Mesenchymal stem cell (in vitro differentiated cells and primary cell): ENCODE data around the gene PLCB3.

Experiments
- DNase-seq: peaks from one replicate; pipeline ENCODE4 v3.0.0-alpha.2; 2013
- H2AFZ ChIP-seq: one replicate; pipeline ENCODE4 v1.6.1; 2013; ENCODE audit warnings: low read depth, mild to moderate bottlenecking, control low read depth, inconsistent platforms, low read length, moderate library complexity
- H2AK5ac ChIP-seq: 2 replicates; pipeline ENCODE4 v1.6.1; 2013; ENCODE audit warnings: low read length, moderate library complexity, mild to moderate bottlenecking, inconsistent platforms; ENCODE audit not compliant: severe bottlenecking
- H2BK120ac ChIP-seq: one replicate; pipeline ENCODE4 v1.6.1; 2013; ENCODE audit warnings: low read depth, mild to moderate bottlenecking, inconsistent platforms, low read length, moderate library complexity
- H2BK12ac ChIP-seq, 2 experiments: one replicate each; pipeline ENCODE4 v1.6.1; 2013; ENCODE audit warnings: inconsistent platforms in 2 of 2, low read length in 2 of 2, mild to moderate bottlenecking in 2 of 2, moderate library complexity in 2 of 2, control low read depth in 1 of 2
- H2BK15ac ChIP-seq: one replicate; pipeline ENCODE4 v1.6.1; 2013; ENCODE audit warnings: mild to moderate bottlenecking, low read depth, inconsistent platforms; ENCODE audit not compliant: poor library complexity, severe bottlenecking
- H2BK5ac ChIP-seq: 2 replicates; pipeline ENCODE4 v1.6.1; 2013; ENCODE audit warnings: low read depth, mild to moderate bottlenecking, low read length, control low read depth, inconsistent platforms; ENCODE audit not compliant: poor library complexity, severe bottlenecking
- H3K14ac ChIP-seq, 2 experiments: one replicate each; pipeline ENCODE4 v1.6.1; 2013; ENCODE audit warnings: inconsistent platforms in 2 of 2, low read length in 2 of 2, control low read depth in 1 of 2, mild to moderate bottlenecking in 1 of 2, moderate library complexity in 1 of 2
- H3K18ac ChIP-seq, 2 experiments: one replicate each; pipeline ENCODE4 v1.6.1; 2013; ENCODE audit warnings: inconsistent platforms in 2 of 2, low read length in 2 of 2, control low read depth in 1 of 2, low read depth in 1 of 2, mild to moderate bottlenecking in 1 of 2
- H3K23ac ChIP-seq, 2 experiments: one replicate each; pipeline ENCODE4 v1.6.1; 2013; ENCODE audit warnings: inconsistent platforms in 2 of 2, low read length in 2 of 2, mild to moderate bottlenecking in 2 of 2, moderate library complexity in 2 of 2, control low read depth in 1 of 2
- H3K27ac ChIP-seq: 2 replicates; pipeline ENCODE4 v1.5.1; 2013; ENCODE audit warnings: mild to moderate bottlenecking, moderate library complexity, low read length, control low read depth, inconsistent platforms; ENCODE audit not compliant: poor library complexity, severe bottlenecking
- H3K27me3 ChIP-seq, 2 experiments: 2 replicates each; pipeline versions ENCODE4 v1.6.1 to v1.7.0; 2013; ENCODE audit warnings: low read length in 2 of 2, mild to moderate bottlenecking in 2 of 2, moderate library complexity in 2 of 2, control low read depth in 1 of 2, inconsistent platforms in 1 of 2; ENCODE audit not compliant: control insufficient read depth in 1 of 2, insufficient read depth in 1 of 2
- H3K36me3 ChIP-seq, 2 experiments: 2 replicates each; pipeline versions ENCODE4 v1.6.1 to v1.7.0; 2013; ENCODE audit warnings: low read length in 2 of 2, control low read depth in 1 of 2, inconsistent platforms in 1 of 2, low read depth in 1 of 2, mild to moderate bottlenecking in 1 of 2; ENCODE audit not compliant: insufficient read depth in 2 of 2, control insufficient read depth in 1 of 2
- H3K4ac ChIP-seq, 2 experiments: one replicate each; pipeline ENCODE4 v1.6.1; 2013; ENCODE audit warnings: inconsistent platforms in 2 of 2, low read length in 2 of 2, mild to moderate bottlenecking in 2 of 2, moderate library complexity in 2 of 2, control low read depth in 1 of 2, low read depth in 1 of 2
- H3K4me1 ChIP-seq: 2 replicates; pipeline ENCODE4 v1.6.1; 2013; ENCODE audit warnings: low read depth, low read length, control low read depth; ENCODE audit not compliant: control insufficient read depth, insufficient read depth
- H3K4me2 ChIP-seq: 2 replicates; pipeline ENCODE4 v1.6.1; 2013; ENCODE audit warnings: low read length, mild to moderate bottlenecking, inconsistent platforms; ENCODE audit not compliant: poor library complexity, severe bottlenecking
- H3K4me3 ChIP-seq, 2 experiments: 2 replicates each; pipeline versions ENCODE4 v1.5.1 to v1.7.0; 2013; ENCODE audit warnings: low read length in 2 of 2, mild to moderate bottlenecking in 2 of 2, control low read depth in 1 of 2, low read depth in 1 of 2; ENCODE audit not compliant: insufficient read depth in 1 of 2
- H3K79me1 ChIP-seq: replicated peaks from 2 replicates; pipeline ENCODE4 v1.6.1; 2013; ENCODE audit warnings: mild to moderate bottlenecking, control low read depth, low read length, inconsistent platforms; ENCODE audit not compliant: poor library complexity, severe bottlenecking
- H3K9ac ChIP-seq: 2 replicates; pipeline ENCODE4 v1.7.0; 2013; ENCODE audit warnings: mild to moderate bottlenecking, low read length, moderate library complexity
- H3K9me3 ChIP-seq: 2 replicates; pipeline ENCODE4 v1.7.0; 2013; ENCODE audit warnings: mild to moderate bottlenecking, low read length; ENCODE audit not compliant: control insufficient read depth
- H4K8ac ChIP-seq: one replicate; pipeline ENCODE4 v1.6.1; 2013; ENCODE audit warnings: inconsistent platforms, mild to moderate bottlenecking, low read length, moderate library complexity
- H4K91ac ChIP-seq: one replicate; pipeline ENCODE4 v1.6.1; 2013; ENCODE audit warnings: mild to moderate bottlenecking, low read length, inconsistent platforms
- WGBS: methylation state at CpG from one replicate; pipeline ENCODE4 v1.1.7; 2013; ENCODE audit warnings: mixed read lengths; 5-methylcytosine and 5-hydroxymethylcytosine counted together

Gene PLCB3

DNA sequence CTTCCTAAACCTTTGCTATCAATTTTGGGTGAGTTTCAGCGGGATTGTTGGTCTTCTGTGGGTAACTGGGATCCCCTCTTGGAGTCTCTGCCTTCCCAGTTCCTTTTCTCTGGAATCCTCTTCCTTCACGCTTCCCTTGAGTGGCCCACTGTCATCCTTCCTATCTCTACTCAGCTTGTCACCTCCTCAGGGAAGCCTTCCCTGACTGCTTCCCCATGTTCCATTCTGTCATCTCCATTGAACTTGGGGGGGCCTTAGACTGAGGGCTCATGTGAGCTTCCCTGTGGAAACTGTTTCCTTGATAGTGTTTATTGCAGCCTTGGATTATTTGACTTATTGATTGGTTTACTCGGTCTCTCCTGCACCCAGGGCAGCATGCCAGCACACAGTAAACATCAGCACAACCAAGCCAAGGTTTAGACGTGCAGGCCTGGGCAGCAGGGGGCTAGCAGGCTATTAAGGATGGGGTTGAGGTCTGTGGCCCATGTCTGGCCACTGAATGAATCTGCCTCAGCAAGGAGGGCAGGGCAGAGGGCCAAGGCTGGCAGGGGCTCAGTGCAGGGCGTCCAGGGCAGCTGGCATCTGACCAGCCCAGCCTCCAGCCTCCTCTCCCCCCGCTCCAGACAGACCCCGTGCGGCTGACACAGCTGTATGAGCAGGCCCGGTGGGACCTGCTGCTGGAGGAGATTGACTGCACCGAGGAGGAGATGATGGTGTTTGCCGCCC lies 32.5 kb upstream of the PLCB3 start:
- Histone ChIP-seq H3K23ac (no peak overlapping the region), H4K8ac (no peak overlapping the region), H3K4me3 (no peak overlapping the region), H3K27me3 (no peaks in the 10 kb centered on the region), H2BK15ac (no peak overlapping the region), H2BK5ac (no peak overlapping the region), H2AFZ (no peak overlapping the region), H3K4me2 (no peak overlapping the region), H3K4me1 (peaks cover 10% of the 10 kb centered on the region), H2BK12ac (no peak overlapping the region), H3K9ac (no peak overlapping the region), H3K36me3 (peaks cover 18 to 31% of the 10 kb centered on the region in 2 experiments), H3K9me3 (no peaks in the 10 kb centered on the region), H3K79me1 (peaks cover 9% of the 10 kb centered on the region), H2BK120ac (no peak overlapping the region), H3K4ac (no peak overlapping the region), H3K14ac (no peak overlapping the region), H2AK5ac (no peak overlapping the region), H4K91ac (no peak overlapping the region), H3K27ac (no peak overlapping the region), H3K18ac (no peak overlapping the region)
- no peak for DNase-seq
- 90% methylated on average over 11 of the region's 11 CpGs for WGBS

DNA sequence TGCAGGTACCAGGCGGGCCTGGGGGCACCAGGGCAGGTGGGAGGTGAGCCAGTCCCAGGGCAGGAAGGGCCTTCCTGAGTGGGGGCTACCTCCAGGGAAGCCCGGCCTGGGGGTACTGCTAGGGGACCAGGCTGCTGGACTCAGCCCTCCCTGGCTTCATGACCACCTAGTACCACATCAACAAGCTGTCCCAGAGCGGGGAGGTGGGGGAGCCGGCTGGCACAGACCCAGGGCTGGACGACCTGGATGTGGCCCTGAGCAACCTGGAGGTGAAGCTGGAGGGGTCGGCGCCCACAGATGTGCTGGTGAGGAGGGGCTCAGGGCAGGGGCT lies 32.0 kb upstream of the PLCB3 start:
- WGBS, result 100% methylated on average over 3 of the region's 7 CpGs
- Histone ChIP-seq H2BK120ac (no peak overlapping the region), H3K14ac (no peak overlapping the region), H3K4ac (no peak overlapping the region), H3K4me3 (no peak overlapping the region), H4K8ac (no peak overlapping the region), H2BK15ac (no peak overlapping the region), H3K23ac (no peak overlapping the region), H3K9ac (no peak overlapping the region), H3K4me1 (peaks cover 15% of the 10 kb centered on the region), H2BK12ac (no peak overlapping the region), H3K27me3 (no peaks in the 10 kb centered on the region), H3K79me1 (peaks cover 11% of the 10 kb centered on the region), H3K4me2 (no peak overlapping the region), H3K18ac (no peak overlapping the region), H2BK5ac (no peak overlapping the region), H2AK5ac (no peak overlapping the region), H4K91ac (no peak overlapping the region), H3K9me3 (no peaks in the 10 kb centered on the region), H2AFZ (no peak overlapping the region), H3K36me3 (peaks cover 22 to 36% of the 10 kb centered on the region in 2 experiments), H3K27ac (no peak overlapping the region)
- no peak for DNase-seq

DNA sequence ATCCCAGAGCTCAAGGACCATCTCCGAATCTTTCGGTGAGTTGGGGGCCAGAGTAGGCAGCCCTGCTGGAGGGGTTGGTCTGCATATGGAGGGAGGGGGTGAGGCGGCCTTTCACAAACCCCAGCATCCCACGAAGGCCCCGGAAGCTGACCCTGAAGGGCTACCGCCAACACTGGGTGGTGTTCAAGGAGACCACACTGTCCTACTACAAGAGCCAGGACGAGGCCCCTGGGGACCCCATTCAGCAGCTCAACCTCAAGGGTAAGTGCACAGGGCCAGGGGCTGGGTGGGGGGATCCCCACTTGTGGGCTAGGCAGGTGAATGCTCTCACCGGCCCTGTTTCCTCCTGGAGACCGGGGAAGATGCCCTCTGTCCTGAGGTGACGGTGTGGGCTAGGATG lies 31.6 kb upstream of the PLCB3 start:
- Histone ChIP-seq H3K27me3 (no peaks in the 10 kb centered on the region), H2BK15ac (no peak overlapping the region), H3K4me1 (peaks cover 20% of the 10 kb centered on the region), H3K9me3 (no peaks in the 10 kb centered on the region), H3K9ac (no peak overlapping the region), H3K36me3 (peaks cover 23 to 40% of the 10 kb centered on the region in 2 experiments), H2AK5ac (no peak overlapping the region), H2AFZ (no peak overlapping the region), H3K23ac (no peak overlapping the region), H3K4me2 (no peak overlapping the region), H3K4me3 (no peak overlapping the region), H3K18ac (no peak overlapping the region), H3K79me1 (peaks cover 16% of the 10 kb centered on the region), H3K14ac (no peak overlapping the region), H3K4ac (no peak overlapping the region), H2BK12ac (no peak overlapping the region), H4K8ac (no peak overlapping the region), H4K91ac (no peak overlapping the region), H3K27ac (no peak overlapping the region), H2BK120ac (no peak overlapping the region), H2BK5ac (no peak overlapping the region)
- WGBS, result 98% methylated on average over 9 of the region's 10 CpGs
- no peak for DNase-seq

DNA sequence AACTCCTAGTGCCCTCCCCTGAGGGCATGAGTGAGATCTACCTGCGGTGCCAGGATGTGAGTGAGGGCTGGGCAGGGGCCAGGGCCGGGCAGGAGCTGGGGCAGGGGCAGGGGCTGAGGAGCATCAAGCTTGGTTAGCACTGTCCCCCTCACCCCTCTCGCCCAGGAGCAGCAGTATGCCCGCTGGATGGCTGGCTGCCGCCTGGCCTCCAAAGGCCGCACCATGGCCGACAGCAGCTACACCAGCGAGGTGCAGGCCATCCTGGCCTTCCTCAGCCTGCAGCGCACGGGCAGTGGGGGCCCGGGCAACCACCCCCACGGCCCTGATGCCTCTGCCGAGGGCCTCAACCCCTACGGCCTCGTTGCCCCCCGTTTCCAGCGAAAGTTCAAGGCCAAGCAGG lies 31.1 kb upstream of the PLCB3 start:
- H3K36me3 ChIP-seq, result peaks cover 23 to 41% of the 10 kb centered on the region in 2 experiments
- no peak overlapping the region for H2BK15ac ChIP-seq
- H3K79me1 ChIP-seq, result peaks cover 17% of the 10 kb centered on the region
- peak overlapping the region; percentile 56 for H4K91ac ChIP-seq
- no peak overlapping the region for H3K23ac ChIP-seq
- DNase-seq, result no peak
- 97% methylated on average over 17 of the region's 17 CpGs for WGBS
- no peak overlapping the region for H2AFZ ChIP-seq
- no peak overlapping the region for H3K18ac ChIP-seq
- H3K27ac ChIP-seq, result no peak overlapping the region
- H2AK5ac ChIP-seq, result no peak overlapping the region
- no peak overlapping the region for H2BK120ac ChIP-seq
- no peak overlapping the region for H3K4me3 ChIP-seq
- H4K8ac ChIP-seq, result no peak overlapping the region
- H3K27me3 ChIP-seq, result no peaks in the 10 kb centered on the region
- no peak overlapping the region for H3K14ac ChIP-seq
- H2BK12ac ChIP-seq, result no peak overlapping the region
- no peak overlapping the region for H3K4ac ChIP-seq
- H2BK5ac ChIP-seq, result no peak overlapping the region
- no peak overlapping the region for H3K9ac ChIP-seq
- peaks cover 25% of the 10 kb centered on the region for H3K4me1 ChIP-seq
- no peak overlapping the region for H3K4me2 ChIP-seq
- H3K9me3 ChIP-seq, result no peaks in the 10 kb centered on the region
